ENCODE measurements around the gene C1S. TPM values are rescaled to one million over a fixed set of nuclear protein-coding genes. Genes with fewer than 3 reads are reported as not detected.
"Not testable (repeated sequence)": the region's sequence is repeated elsewhere in the genome, so short reads cannot be mapped to it uniquely, and the experiment has no call there.

C1S gene
- total RNA-seq = 1 to 10 TPM; 1.5 to 5.0 (median 4.5) TPM
- total RNA-seq (2013) = 1.2 TPM
- 0.15 to 3.2 (median 1.2) reads per million in 29 experiments for total RNA-seq

DNA sequence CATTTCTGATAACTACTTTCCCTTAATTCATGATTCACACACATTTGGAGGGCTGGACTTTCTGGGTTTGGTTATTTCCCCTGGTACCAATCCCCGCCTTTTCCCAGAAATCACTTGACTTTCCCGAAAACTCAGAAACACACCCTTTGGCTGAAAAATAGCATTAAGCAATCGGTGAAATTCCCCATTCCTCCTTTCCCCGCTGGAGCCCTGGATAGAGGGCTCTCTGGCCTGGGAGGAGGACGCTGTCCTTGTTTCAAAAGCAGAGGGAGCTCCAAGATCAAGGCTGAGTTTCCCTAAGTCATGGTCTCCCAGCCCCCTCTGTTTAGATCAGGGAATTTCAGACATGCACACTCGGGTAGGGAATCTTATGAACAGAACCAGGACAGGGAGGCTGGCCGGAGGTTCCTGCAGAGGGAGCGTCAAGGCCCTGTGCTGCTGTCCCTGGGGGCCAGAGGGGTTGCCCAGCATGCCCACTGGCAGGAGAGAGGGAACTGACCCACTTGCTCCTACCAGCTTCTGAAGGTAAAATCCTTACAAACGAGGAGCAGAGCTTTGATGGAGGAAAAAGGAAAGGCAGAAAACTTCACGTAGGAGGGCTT is at the start of gene C1S:
Gene C1S (plus strand): TSS at position 366 of the 602 bp plus-strand sequence. CDS start 1,195 bp downstream, outside the sequence.
- H3K4me3 ChIP-seq (ENCODE audit: control insufficient read depth in 1 of 2, extremely low read depth in 1 of 2, low read length in 1 of 2) = no peak within 1 kb of the TSS
- POLR2A ChIA-PET = no interaction called here

DNA sequence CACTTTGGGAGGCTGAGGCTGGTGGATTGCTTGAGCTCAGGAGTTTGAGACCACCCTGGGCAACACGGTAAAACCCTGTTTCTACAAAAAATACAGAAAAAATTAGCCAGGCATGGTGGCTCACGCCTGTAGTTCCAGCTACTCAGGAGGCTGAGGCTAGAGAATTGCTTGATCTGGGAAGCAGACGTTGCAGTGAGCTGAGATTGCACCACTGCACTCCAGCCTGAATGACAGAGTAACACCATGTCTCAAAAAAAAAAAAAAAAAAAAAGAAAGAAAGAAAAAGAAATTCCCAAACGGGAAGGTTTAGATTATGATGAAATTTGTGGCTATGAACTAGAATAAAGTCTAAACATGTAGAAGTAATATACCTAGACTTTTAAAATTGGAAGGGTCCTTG is 49.1 kb upstream of the C1S start:
- H3K4me1 ChIP-seq (ENCODE audit: control insufficient read depth in 1 of 2, extremely low read depth in 1 of 2, insufficient read depth in 2 of 2, low read length in 2 of 2) = not testable (repeated sequence)

More for the DNA sequence above, at the start of gene C1S:
- WGBS (ENCODE audit: insufficient coverage) = 77% methylated on average over 6 of the region's 10 CpGs
- H3K4me1 ChIP-seq (ENCODE audit: control insufficient read depth in 1 of 2, extremely low read depth in 1 of 2, insufficient read depth in 2 of 2, low read length in 2 of 2) = no peaks in the 10 kb centered on the region
- no peaks in the 10 kb centered on the region for H3K9me3 ChIP-seq
- CTCF ChIA-PET = no interaction called here
- no peak within 1 kb of the TSS for H3K27ac Mint-ChIP-seq
- H3K27ac ChIP-seq (ENCODE audit: low read length) = no peak within 1 kb of the TSS
- H3K27me3 Mint-ChIP-seq = peaks cover 7 to 55% of the 10 kb centered on the region in 2 donors
- H3K36me3 Mint-ChIP-seq = no peaks in the 10 kb centered on the region
- no peaks in the 10 kb centered on the region for H3K4me1 Mint-ChIP-seq
- ATAC-seq (replicated peaks in 1 of 4) (no peak), DNase-seq (no peak)
- H3K4me3 Mint-ChIP-seq = no peak within 1 kb of the TSS
- H3K36me3 ChIP-seq (ENCODE audit: control insufficient read depth in 2 of 2, extremely low read depth in 1 of 2, insufficient read depth in 1 of 2, low read length in 1 of 2) = no peaks in the 10 kb centered on the region
- peaks cover 0 to 29% of the 10 kb centered on the region in 2 experiments for H3K27me3 ChIP-seq (replicated peaks in 1 of 2; ENCODE audit: control insufficient read depth in 2 of 2, extremely low read depth in 1 of 2, insufficient read depth in 2 of 2, low read length in 1 of 2)
- H3K9me3 Mint-ChIP-seq = no peaks in the 10 kb centered on the region

DNA sequence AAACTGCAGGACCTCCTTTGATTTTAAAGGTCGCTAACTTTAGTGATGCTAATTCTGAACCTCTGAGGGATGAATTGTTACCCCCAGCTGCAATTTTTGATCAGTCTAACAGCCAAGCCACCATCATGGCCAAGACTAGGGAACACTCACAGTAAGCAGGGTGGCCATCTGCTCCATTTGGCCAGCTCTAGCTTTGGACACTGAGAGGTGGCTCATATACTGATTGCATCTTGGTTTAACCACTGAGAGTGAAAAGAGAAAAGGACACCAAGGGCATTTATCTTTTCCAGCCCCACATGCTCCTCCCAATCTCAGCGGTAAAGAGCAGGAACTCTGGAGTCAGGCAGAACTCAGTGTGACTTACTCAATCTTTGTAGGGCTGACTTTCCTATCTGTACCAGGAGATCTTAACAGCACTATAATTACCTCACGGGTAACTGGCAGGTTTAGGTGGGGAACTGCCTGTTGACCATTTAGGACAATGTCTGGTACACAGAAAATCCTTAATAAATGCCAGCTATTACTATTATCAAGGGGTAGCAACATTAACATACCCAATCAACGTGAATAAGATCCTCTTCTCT is 48.4 kb upstream of the C1S start:
- POLR2A ChIA-PET = no interaction called here
- no peak overlapping the region for H3K4me3 ChIP-seq (ENCODE audit: control insufficient read depth in 1 of 2, extremely low read depth in 1 of 2, low read length in 1 of 2)
- peaks cover 3 to 5% of the 10 kb centered on the region in 2 experiments for H3K4me1 ChIP-seq (ENCODE audit: control insufficient read depth in 1 of 2, extremely low read depth in 1 of 2, insufficient read depth in 2 of 2, low read length in 2 of 2)
- Mint-ChIP-seq H3K27ac (no peak overlapping the region), H3K4me3 (no peak overlapping the region), H3K27me3 (no peaks in the 10 kb centered on the region), H3K36me3 (peaks cover 13% of the 10 kb centered on the region), H3K4me1 (peaks cover 39 to 43% (median 41%) of the 10 kb centered on the region in 3 donors), H3K9me3 (no peaks in the 10 kb centered on the region)
- H3K9me3 ChIP-seq = no peaks in the 10 kb centered on the region
- WGBS (ENCODE audit: insufficient coverage) = 100% methylated on average over 2 of the region's 4 CpGs
- CTCF ChIA-PET = interaction anchor here (0.6 to 1.2 kb wide), 2 partner anchors 9 to 36 kb away, joined by 3 read pairs; no protein-coding TSS in a partner anchor
- peaks cover 6 to 32% of the 10 kb centered on the region in 2 donors for H3K36me3 ChIP-seq (ENCODE audit: control insufficient read depth in 2 of 2, extremely low read depth in 1 of 2, insufficient read depth in 1 of 2, low read length in 1 of 2)
- no peak for DNase-seq
- no peak overlapping the region for H3K27ac ChIP-seq (ENCODE audit: low read length)
- no peaks in the 10 kb centered on the region for H3K27me3 ChIP-seq (replicated peaks in 1 of 2; ENCODE audit: control insufficient read depth in 2 of 2, extremely low read depth in 1 of 2, insufficient read depth in 2 of 2, low read length in 1 of 2)
- ATAC-seq (replicated peaks in 1 of 4) = no peak

More for the DNA sequence above, 49.1 kb upstream of the C1S start:
- CTCF ChIA-PET; ATAC-seq (replicated peaks in 1 of 4); H3K27me3 ChIP-seq (replicated peaks in 1 of 2; ENCODE audit: control insufficient read depth in 2 of 2, extremely low read depth in 1 of 2, insufficient read depth in 2 of 2, low read length in 1 of 2); H3K9me3 Mint-ChIP-seq; DNase-seq; H3K9me3 ChIP-seq; H3K27ac ChIP-seq (ENCODE audit: low read length); H3K27me3 Mint-ChIP-seq; H3K27ac Mint-ChIP-seq; H3K4me3 Mint-ChIP-seq; H3K4me3 ChIP-seq (ENCODE audit: control insufficient read depth in 1 of 2, extremely low read depth in 1 of 2, low read length in 1 of 2): not testable (repeated sequence)
- Mint-ChIP-seq H3K36me3 (peaks cover 13% of the 10 kb centered on the region), H3K4me1 (peaks cover 31 to 36% (median 34%) of the 10 kb centered on the region in 3 donors)
- H3K36me3 ChIP-seq (ENCODE audit: control insufficient read depth in 2 of 2, extremely low read depth in 1 of 2, insufficient read depth in 1 of 2, low read length in 1 of 2) = peaks cover 6 to 34% of the 10 kb centered on the region in 2 donors
- 100% methylated on average over 2 of the region's 4 CpGs for WGBS (ENCODE audit: insufficient coverage)
- POLR2A ChIA-PET = interaction anchor here in 1 of 2 donors (0.6 kb wide), 1 partner anchor 485 kb away, joined by 6 read pairs; no protein-coding TSS in a partner anchor

GRCh38 chr12:7013101-7013500 is 47.4 kb upstream of the C1S start:
- H3K4me1 Mint-ChIP-seq = peaks cover 42 to 49% (median 45%) of the 10 kb centered on the region in 3 donors
- H3K36me3 Mint-ChIP-seq = peaks cover 13% of the 10 kb centered on the region
- Histone ChIP-seq H3K27ac (ENCODE audit: low read length) (no peak overlapping the region), H3K4me1 (ENCODE audit: control insufficient read depth in 1 of 2, extremely low read depth in 1 of 2, insufficient read depth in 2 of 2, low read length in 2 of 2) (peaks cover 9 to 14% of the 10 kb centered on the region in 2 experiments), H3K36me3 (ENCODE audit: control insufficient read depth in 2 of 2, extremely low read depth in 1 of 2, insufficient read depth in 1 of 2, low read length in 1 of 2) (peaks cover 6 to 32% of the 10 kb centered on the region in 2 donors), H3K27me3 (replicated peaks in 1 of 2; ENCODE audit: control insufficient read depth in 2 of 2, extremely low read depth in 1 of 2, insufficient read depth in 2 of 2, low read length in 1 of 2) (no peaks in the 10 kb centered on the region), H3K9me3 (no peaks in the 10 kb centered on the region), H3K4me3 (ENCODE audit: control insufficient read depth in 1 of 2, extremely low read depth in 1 of 2, low read length in 1 of 2) (no peak overlapping the region)
- no peak overlapping the region for H3K4me3 Mint-ChIP-seq
- DNase-seq (no peak), ATAC-seq (replicated peaks in 1 of 4) (no peak)
- 81% methylated on average over 3 of the region's 3 CpGs for WGBS (ENCODE audit: insufficient coverage)
- no peak overlapping the region for H3K27ac Mint-ChIP-seq
- ChIA-PET CTCF (interaction anchor here in 1 of 2 donors (1.2 kb wide), 1 partner anchor 37 kb away, joined by 3 read pairs; no protein-coding TSS in a partner anchor), POLR2A (no interaction called here)
- H3K27me3 Mint-ChIP-seq = no peaks in the 10 kb centered on the region
- H3K9me3 Mint-ChIP-seq = no peaks in the 10 kb centered on the region

DNA sequence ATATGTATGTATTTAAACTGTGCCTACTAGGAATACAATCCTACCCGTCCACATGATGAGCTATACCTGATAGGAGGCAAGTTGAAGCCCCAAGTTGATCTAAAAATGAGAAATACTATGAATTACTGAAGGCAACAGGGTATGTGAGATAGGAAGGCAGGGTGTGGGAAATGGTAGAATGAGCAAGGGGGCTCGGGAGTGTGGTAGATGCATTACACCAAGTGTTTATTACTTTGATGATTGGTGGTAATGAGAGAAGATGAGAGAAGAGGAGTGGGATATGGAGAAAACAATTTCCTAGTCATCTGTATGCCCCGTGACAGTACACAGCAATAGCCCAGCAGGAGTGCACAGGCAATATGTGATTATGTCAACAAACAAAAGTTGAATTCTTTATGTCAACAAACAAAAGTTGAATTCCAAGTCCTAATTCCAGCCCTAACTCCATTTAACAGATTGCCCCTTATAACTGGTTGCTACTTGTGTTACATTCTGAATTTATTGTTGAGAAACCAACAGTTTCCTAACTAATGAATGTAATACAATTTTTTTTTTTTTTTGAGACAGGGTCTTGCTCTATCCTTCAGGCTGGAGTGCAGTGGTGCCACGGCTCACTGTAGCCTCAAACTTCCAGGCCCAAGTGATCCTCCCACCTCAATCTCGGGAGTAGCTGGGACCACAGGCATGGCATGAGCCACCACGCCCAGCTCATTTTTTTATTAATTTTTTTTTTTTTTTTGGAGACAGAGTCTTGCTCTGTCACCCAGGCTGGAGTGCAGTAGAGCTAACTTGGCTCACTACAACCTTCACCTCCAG is 44.8 kb upstream of the C1S start:
- ChIA-PET POLR2A (no interaction called here), CTCF (no interaction called here)
- peaks cover 9 to 21% of the 10 kb centered on the region in 2 experiments for H3K4me1 ChIP-seq (ENCODE audit: control insufficient read depth in 1 of 2, extremely low read depth in 1 of 2, insufficient read depth in 2 of 2, low read length in 2 of 2)
- H3K4me3 Mint-ChIP-seq = no peak overlapping the region
- no peak for DNase-seq
- no peaks in the 10 kb centered on the region for H3K27me3 Mint-ChIP-seq
- H3K9me3 Mint-ChIP-seq = no peaks in the 10 kb centered on the region
- ATAC-seq (replicated peaks in 1 of 4) = no peak
- H3K27ac Mint-ChIP-seq = no peak overlapping the region
- peaks cover 33 to 42% (median 35%) of the 10 kb centered on the region in 3 donors for H3K4me1 Mint-ChIP-seq
- no peaks in the 10 kb centered on the region for H3K27me3 ChIP-seq (replicated peaks in 1 of 2; ENCODE audit: control insufficient read depth in 2 of 2, extremely low read depth in 1 of 2, insufficient read depth in 2 of 2, low read length in 1 of 2)
- 92% methylated on average over 1 of the region's 6 CpGs for WGBS (ENCODE audit: insufficient coverage)
- peaks cover 13% of the 10 kb centered on the region for H3K36me3 Mint-ChIP-seq
- H3K9me3 ChIP-seq = no peaks in the 10 kb centered on the region
- no peak overlapping the region for H3K4me3 ChIP-seq (ENCODE audit: control insufficient read depth in 1 of 2, extremely low read depth in 1 of 2, low read length in 1 of 2)
- H3K27ac ChIP-seq (ENCODE audit: low read length) = no peak overlapping the region
- peaks cover 0 to 28% of the 10 kb centered on the region in 2 donors for H3K36me3 ChIP-seq (ENCODE audit: control insufficient read depth in 2 of 2, extremely low read depth in 1 of 2, insufficient read depth in 1 of 2, low read length in 1 of 2)

DNA sequence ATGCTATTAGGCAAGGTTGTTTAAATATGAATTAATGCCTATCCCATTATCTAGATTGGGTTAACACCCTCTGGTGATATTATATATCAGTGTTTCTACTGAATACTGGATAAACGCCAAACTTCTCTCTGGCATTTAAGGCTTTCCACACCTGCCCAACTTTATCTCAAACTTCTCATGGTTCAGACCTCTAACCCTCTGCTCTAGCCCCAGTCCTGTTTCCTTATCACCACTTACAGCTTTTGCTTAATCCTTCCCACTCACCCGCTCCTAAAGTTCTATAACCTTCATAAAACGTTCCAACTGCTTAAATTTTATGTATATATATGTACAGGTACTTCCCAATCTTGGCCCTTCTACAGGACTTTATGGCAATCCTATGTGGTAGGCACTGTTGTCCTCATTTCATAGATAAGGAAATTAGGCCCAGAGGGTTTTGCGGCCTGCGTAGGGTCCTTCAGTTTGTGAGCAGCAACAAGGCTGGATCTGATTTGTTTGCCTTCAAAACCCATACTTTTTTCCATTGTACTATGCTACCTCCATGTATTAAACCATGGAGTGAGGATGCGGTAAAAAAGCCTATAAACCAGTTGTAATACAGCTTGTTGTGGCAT is 43.5 kb upstream of the C1S start:
- Histone ChIP-seq H3K4me1 (ENCODE audit: control insufficient read depth in 1 of 2, extremely low read depth in 1 of 2, insufficient read depth in 2 of 2, low read length in 2 of 2) (peaks cover 9 to 21% of the 10 kb centered on the region in 2 experiments), H3K4me3 (ENCODE audit: control insufficient read depth in 1 of 2, extremely low read depth in 1 of 2, low read length in 1 of 2) (peak overlapping the region in 1 of 2 donors; percentile 95), H3K36me3 (ENCODE audit: control insufficient read depth in 2 of 2, extremely low read depth in 1 of 2, insufficient read depth in 1 of 2, low read length in 1 of 2) (peaks cover 0 to 22% of the 10 kb centered on the region in 2 donors), H3K9me3 (no peaks in the 10 kb centered on the region), H3K27ac (ENCODE audit: low read length) (no peak overlapping the region), H3K27me3 (replicated peaks in 1 of 2; ENCODE audit: control insufficient read depth in 2 of 2, extremely low read depth in 1 of 2, insufficient read depth in 2 of 2, low read length in 1 of 2) (no peaks in the 10 kb centered on the region)
- Mint-ChIP-seq H3K9me3 (no peaks in the 10 kb centered on the region), H3K36me3 (peaks cover 13% of the 10 kb centered on the region), H3K4me1 (peaks cover 33 to 42% (median 35%) of the 10 kb centered on the region in 3 donors), H3K4me3 (peak overlapping the region; percentile 89 to 98 (median 91)), H3K27me3 (no peaks in the 10 kb centered on the region), H3K27ac (peak overlapping the region in 1 of 2 donors; percentile 80)
- WGBS (ENCODE audit: insufficient coverage) = no CpG with 5 or more reads among the region's 6 CpGs
- ChIA-PET POLR2A (interaction anchor here in 1 of 2 donors (1.2 kb wide), 1 partner anchor 12 kb away, joined by 6 read pairs; no protein-coding TSS in a partner anchor), CTCF (interaction anchor here (1.2 to 1.7 kb wide), 3 partner anchors 72 to 148 kb away, joined by 3 to 16 read pairs (median 6); partner anchors contain the start of genes C12orf57 (in 1 of the 2) and RNU7-1 (in 1 of the 2))
- ATAC-seq (replicated peaks in 1 of 4) (no peak), DNase-seq (no peak)
